K562 (cell line): ENCODE results near the gene YBEY. TPM values are rescaled to one million over a fixed set of nuclear protein-coding genes. Genes with fewer than 3 reads are reported as not detected.
A peak's percentile ranks its signal among the peaks of the same experiment; 100 is the strongest.

Experiments
- ATAC-seq: fragments of 200-7000 bp; cut with Tn5 transposase; 3 replicates; pipeline ENCODE4 v1.9.1; 2020; ENCODE audit warnings: moderate library complexity
- BruUV-seq: library from RNA; stranded (reverse); fragments of 400-500 nt; replicated peaks from 2 replicates; lab custom pipeline; 2021; lab: Mats Ljungman, UMichigan
- CTCF ChIA-PET: fragments of 300-600 bp; formaldehyde crosslinking; extraction: SDS; loops from one replicate; lab custom pipeline; 2021; ENCODE audit warnings: low intra/inter-chr PET ratio; lab: Yijun Ruan, JAX
- POLR2A ChIA-PET: fragments of 300-600, 350-650 bp; sonication (Branson Sonifier 250); formaldehyde crosslinking; extraction: SDS; loops from one replicate; lab custom pipeline; 2021; ENCODE audit warnings: antibody characterized with exemption, inconsistent platforms; lab: Yijun Ruan, JAX
- DNase-seq, 4 experiments: peaks; one replicate each; pipeline versions ENCODE4 v3.0.0 to v3.0.0-alpha.2; 2011 to 2018; ENCODE audit warnings: low spot score in 3 of 4, mixed read lengths in 3 of 4; ENCODE audit errors: extremely low read depth in 1 of 4
- FAIRE-seq: peaks from 2 replicates; lab custom pipeline; 2011; peaks lifted over from hg19 to GRCh38; lab: Jason Lieb, UNC
- H2AFZ ChIP-seq: 2 replicates; pipeline ENCODE4 v1.6.0; 2011; ENCODE audit warnings: low read depth, low read length, control low read depth, inconsistent platforms
- H3K27ac ChIP-seq: fragments of 200-600 bp; 3 replicates; pipeline ENCODE4 v1.8.0; 2011; ENCODE audit warnings: low read depth, mild to moderate bottlenecking, control low read depth, inconsistent platforms, low read length, moderate library complexity, mixed read lengths; ENCODE audit errors: extremely low read depth
- H3K27me3 ChIP-seq, 2 experiments: fragments of 300-600 bp in 1 of 2; 2 replicates in 1 of 2; 3 replicates in 1 of 2; pipeline versions ENCODE4 v1.6.0 to v1.8.0; 2011; ENCODE audit warnings: inconsistent platforms in 2 of 2, low read length in 2 of 2, mild to moderate bottlenecking in 1 of 2, mixed read lengths in 1 of 2, moderate library complexity in 1 of 2; ENCODE audit not compliant: control insufficient read depth in 2 of 2, insufficient read depth in 2 of 2
- H3K36me3 ChIP-seq: fragments of 300-600 bp; 3 replicates; pipeline ENCODE4 v1.8.0; 2011; ENCODE audit warnings: mild to moderate bottlenecking, low read length, inconsistent platforms; ENCODE audit not compliant: control insufficient read depth, insufficient read depth
- H3K4me1 ChIP-seq, 2 experiments: fragments of 200-600 bp in 1 of 2; replicated peaks in 1 of 2; 2 replicates in 1 of 2; 3 replicates in 1 of 2; pipeline versions ENCODE4 v1.5.1 to v1.8.0; 2011; ENCODE audit warnings: inconsistent platforms in 2 of 2, low read length in 2 of 2, mild to moderate bottlenecking in 1 of 2, mixed read lengths in 1 of 2, moderate library complexity in 1 of 2; ENCODE audit not compliant: control insufficient read depth in 2 of 2, insufficient read depth in 2 of 2
- H3K4me2 ChIP-seq: 2 replicates; pipeline ENCODE4 v1.6.1; 2011; ENCODE audit warnings: low read length, control low read depth, inconsistent platforms, mixed read lengths; ENCODE audit not compliant: insufficient read depth
- H3K4me3 ChIP-seq: fragments of 200-600 bp; sonication (generic), shearing (Covaris generic); 2 replicates; pipeline ENCODE4 v1.5.1; 2016; ENCODE audit warnings: control low read depth, inconsistent platforms
- H3K79me2 ChIP-seq: fragments of 200-600 bp; 3 replicates; pipeline ENCODE4 v1.8.0; 2011; ENCODE audit warnings: low read length, inconsistent platforms; ENCODE audit not compliant: control insufficient read depth, insufficient read depth
- H3K9ac ChIP-seq, 2 experiments: 2 replicates each; pipeline versions ENCODE4 v1.6.0 to v1.6.1; 2011; ENCODE audit warnings: low read depth in 2 of 2, low read length in 2 of 2, control low read depth in 1 of 2, inconsistent platforms in 1 of 2, mild to moderate bottlenecking in 1 of 2, mixed read lengths in 1 of 2; ENCODE audit not compliant: insufficient read depth in 1 of 2
- H3K9me1 ChIP-seq: one replicate; pipeline ENCODE4 v1.6.0; 2011; ENCODE audit warnings: inconsistent platforms, mild to moderate bottlenecking, low read length, moderate library complexity; ENCODE audit not compliant: control insufficient read depth, insufficient read depth
- H3K9me3 ChIP-seq: replicated peaks from 2 replicates; pipeline ENCODE4 v1.5.1; 2011; ENCODE audit warnings: low read depth, low read length, inconsistent platforms; ENCODE audit not compliant: control insufficient read depth, insufficient read depth
- H4K20me1 ChIP-seq: replicated peaks from 2 replicates; pipeline ENCODE4 v1.6.1; 2011; ENCODE audit warnings: low read length, inconsistent platforms, mixed read lengths; ENCODE audit not compliant: control insufficient read depth, insufficient read depth
- CCNT2 ChIP-seq: IDR thresholded peaks from 2 replicates; pipeline ENCODE4 v1.6.1; 2011; ENCODE audit warnings: borderline replicate concordance, low read depth, mild to moderate bottlenecking, moderate library complexity, mixed read lengths, low read length; ENCODE audit not compliant: insufficient read length; ENCODE audit errors: extremely low read depth
- CTBP1 ChIP-seq: fragments of 450-650 bp; IDR thresholded peaks from 2 replicates; pipeline ENCODE4 v1.6.1; 2016; ENCODE audit warnings: borderline replicate concordance
- ELF1 ChIP-seq: fragments of 200-800 bp; sonication (Bioruptor generic); IDR thresholded peaks from 2 replicates; pipeline ENCODE4 v1.6.1; 2016; ENCODE audit warnings: missing genetic modification characterization, missing compliant biosample characterization
- NELFE ChIP-seq: IDR thresholded peaks from 2 replicates; pipeline ENCODE4 v1.6.1; 2011; ENCODE audit warnings: mild to moderate bottlenecking; ENCODE audit not compliant: insufficient read depth, insufficient read length
- NFE2 ChIP-seq: IDR thresholded peaks from 2 replicates; pipeline ENCODE4 v1.6.1; 2014; ENCODE audit warnings: antibody characterized with exemption, low read depth
- POLR2A ChIP-seq: fragments of 450-650 bp; conservative IDR thresholded peaks from 2 replicates; pipeline ENCODE4 v1.6.1; 2016
- PYGO2 ChIP-seq: fragments of 450-650 bp; IDR thresholded peaks from 2 replicates; pipeline ENCODE4 v1.6.1; 2016; ENCODE audit warnings: mild to moderate bottlenecking, missing genetic modification characterization, moderate library complexity, missing compliant biosample characterization
- SP2 ChIP-seq: IDR thresholded peaks from 2 replicates; pipeline ENCODE4 v1.6.1; 2011; ENCODE audit warnings: mild to moderate bottlenecking, low read depth, low read length, moderate library complexity; ENCODE audit not compliant: poor library complexity, severe bottlenecking; ENCODE audit errors: extremely low read depth
- TBL1XR1 ChIP-seq, 2 experiments: IDR thresholded peaks; 2 replicates each; pipeline ENCODE4 v1.6.1; 2012; ENCODE audit warnings: improper control_type of control experiment in 2 of 2, low read length in 2 of 2, mild to moderate bottlenecking in 1 of 2
- ZNF583 ChIP-seq: fragments of 250-450 bp; sonication (Bioruptor Pico); IDR thresholded peaks from 2 replicates; pipeline ENCODE4 v1.4.0; 2020
- ZNF644 ChIP-seq: fragments of 200-800 bp; sonication (Bioruptor generic); IDR thresholded peaks from 2 replicates; pipeline ENCODE4 v1.6.1; 2016; ENCODE audit warnings: low read depth, missing genetic modification characterization, missing compliant biosample characterization
- ZNF707 ChIP-seq: fragments of 250-450 bp; sonication (Bioruptor Pico); conservative IDR thresholded peaks from 2 replicates; pipeline ENCODE4 v1.8.0; 2022; ENCODE audit warnings: inconsistent platforms, mild to moderate bottlenecking, moderate library complexity
- WGBS: fragments of 100-300 bp; shearing (Covaris generic); methylation state at CpG from one replicate; pipeline ENCODE4 v1.1.6; 2016; ENCODE audit warnings: low coverage, mixed read lengths; ENCODE audit not compliant: insufficient coverage; ENCODE audit errors: missing lambda C conversion rate; 5-methylcytosine and 5-hydroxymethylcytosine counted together
- in situ Hi-C: fragments of 300-500 bp; cut with MboI; formaldehyde crosslinking; loops from 4 replicates; pipeline ENCODE4 v1.15.0; 2018; ENCODE audit warnings: inconsistent platforms, mixed read lengths
- intact Hi-C: fragments of 100-400 bp; cut with micrococcal nuclease; formaldehyde crosslinking; loops from 2 replicates; pipeline ENCODE4 v1.14.2; 2022
- polyA plus RNA-seq, 8 experiments: library from polyadenylated mRNA; depleted of rRNA in 4 of 8; stranded (reverse) in 5 of 8; unstranded in 3 of 8; fragments of >200 nt; fragmentation: Nextera tagmentation in 2 of 8; fragmentation: Illumina TruSeq in 1 of 8; extraction: Ambion mirVana in 2 of 8; extraction: Trizol in 1 of 8; gene quantifications; 2 replicates each; pipeline versions ENCODE4 v1.2.1 to v1.2.3, GENCODE V29; 2011 to 2014; ENCODE audit warnings: inconsistent platforms in 1 of 8, missing spikeins in 1 of 8
- total RNA-seq, 7 experiments: library from RNA; depleted of rRNA in 6 of 7; stranded (reverse); fragments of >200 nt in 6 of 7; fragmentation: Illumina TruSeq in 2 of 7; extraction: Trizol in 2 of 7; gene quantifications; 2 replicates each; pipeline versions ENCODE4 v1.2.1 to v1.2.3, GENCODE V29; 2011 to 2021; ENCODE audit warnings: low replicate concordance in 1 of 7
- TF ChIP-seq, protein P1 (sequence below): sonication (generic); formaldehyde crosslinking; IDR thresholded peaks from 2 replicates; pipeline ENCODE4 v1.8.0; 2023; ENCODE audit warnings: mild to moderate bottlenecking, missing genetic modification reagents
- TF ChIP-seq, protein P2 (sequence below): fragments of 250-450 bp; sonication (Bioruptor Pico); IDR thresholded peaks from 2 replicates; pipeline ENCODE4 v1.4.0; 2020; ENCODE audit warnings: mild to moderate bottlenecking
- TF ChIP-seq, protein P3 (sequence below), 2 experiments: fragments of 450-650 bp; IDR thresholded peaks; 2 replicates each; pipeline ENCODE4 v1.6.1; 2016

Gene YBEY
- total and polyA plus RNA-seq, 9 of the 15 experiments (the other 6 are each of a cell fraction or from before 2014, with no cell fraction given): 6.4 to 28.0 (median 12.4) TPM

DNA sequence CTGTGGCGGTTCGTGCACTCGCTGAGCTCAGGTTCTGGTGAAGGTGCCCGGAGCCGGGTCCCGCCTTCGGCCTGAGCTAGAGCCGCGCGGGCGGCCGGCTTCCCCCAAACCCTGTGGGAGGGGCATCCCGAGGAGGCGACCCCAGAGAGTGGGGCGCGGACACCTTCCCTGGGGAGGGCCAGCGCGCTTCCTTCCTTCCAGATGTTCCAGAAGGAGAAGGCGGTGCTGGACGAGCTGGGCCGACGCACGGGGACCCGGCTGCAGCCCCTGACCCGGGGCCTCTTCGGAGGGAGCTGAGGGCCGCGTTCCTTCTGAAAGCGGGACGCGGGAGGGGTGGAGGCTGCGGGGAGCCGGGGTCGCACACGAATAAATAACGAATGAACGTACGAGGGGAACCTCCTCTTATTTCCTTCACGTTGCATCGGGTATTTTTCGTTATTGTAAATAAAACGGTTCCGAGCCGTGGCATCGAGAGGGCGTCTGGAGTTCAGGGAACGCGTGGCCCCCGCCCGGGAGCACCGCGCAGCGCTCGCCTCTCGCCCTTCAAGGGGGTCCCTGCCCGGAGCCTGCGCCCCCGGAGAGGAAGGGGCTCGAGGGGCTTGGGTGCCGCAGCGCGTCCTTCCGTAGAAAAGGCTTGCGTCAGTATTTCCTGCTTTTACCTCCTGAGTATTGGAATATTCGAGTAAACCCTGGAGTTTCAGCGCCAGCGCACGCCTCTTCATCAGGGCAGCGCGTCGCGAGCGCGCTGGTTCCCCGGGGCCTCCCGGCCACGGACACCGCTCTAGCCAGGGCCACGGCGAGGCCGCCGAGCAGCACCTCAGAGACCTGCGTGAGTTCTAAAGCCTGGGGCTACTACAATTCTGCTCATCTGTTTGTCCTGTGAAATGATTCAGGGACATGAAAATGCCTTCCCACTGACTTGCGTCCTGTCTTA, 11.5 kb downstream of the YBEY start:
- in situ Hi-C loops (no loop called here), intact Hi-C loops (no loop called here)
- DNase-seq (no peak), ATAC-seq (no peak), FAIRE-seq (no peak)
- no peaks in the 10 kb centered on the region for H3K79me2 ChIP-seq
- ChIA-PET CTCF (no interaction called here), POLR2A (interaction anchor here (0.6 to 2.0 kb wide), 5 partner anchors 9 to 306 kb away, joined by 3 to 6 read pairs (median 4); no protein-coding TSS in a partner anchor)
- no peaks in the 10 kb centered on the region for H4K20me1 ChIP-seq
- no peaks in the 10 kb centered on the region for H3K9me3 ChIP-seq
- H3K4me3 ChIP-seq: no peak overlapping the region
- H3K27ac ChIP-seq: 0 out of 3 replicates have a peak overlapping the region, but pooled peaks have one; percentile 2
- H2AFZ ChIP-seq: no peak overlapping the region
- H3K9me1 ChIP-seq: no peaks in the 10 kb centered on the region
- H3K4me2 ChIP-seq: no peak overlapping the region
- 94% methylated on average over 67 of the region's 84 CpGs for WGBS
- H3K27me3 ChIP-seq: no peaks in the 10 kb centered on the region
- peaks cover 11 to 38% of the 10 kb centered on the region in 2 experiments for H3K4me1 ChIP-seq
- no peak overlapping the region for H3K9ac ChIP-seq
- peaks cover 36% of the 10 kb centered on the region; the same call in 2 of the 3 replicates for H3K36me3 ChIP-seq
- BruUV-seq: no TSS peak
- TF ChIP-seq NFE2: no peak
- no peak for TF ChIP-seq POLR2A
- TF ChIP-seq SP2: no peak
- no peak for TF ChIP-seq TBL1XR1 (IDR thresholded peaks at IDR 0.05; ENCODE audit: low read length in 2 of 2)
- no peak for TF ChIP-seq PYGO2 (tag)
- 0 out of 2 replicates have a peak, but pooled peaks have one; percentile 53 for TF ChIP-seq ZNF707 (CRISPR knock-in tag)
- TF ChIP-seq, protein P1, sequence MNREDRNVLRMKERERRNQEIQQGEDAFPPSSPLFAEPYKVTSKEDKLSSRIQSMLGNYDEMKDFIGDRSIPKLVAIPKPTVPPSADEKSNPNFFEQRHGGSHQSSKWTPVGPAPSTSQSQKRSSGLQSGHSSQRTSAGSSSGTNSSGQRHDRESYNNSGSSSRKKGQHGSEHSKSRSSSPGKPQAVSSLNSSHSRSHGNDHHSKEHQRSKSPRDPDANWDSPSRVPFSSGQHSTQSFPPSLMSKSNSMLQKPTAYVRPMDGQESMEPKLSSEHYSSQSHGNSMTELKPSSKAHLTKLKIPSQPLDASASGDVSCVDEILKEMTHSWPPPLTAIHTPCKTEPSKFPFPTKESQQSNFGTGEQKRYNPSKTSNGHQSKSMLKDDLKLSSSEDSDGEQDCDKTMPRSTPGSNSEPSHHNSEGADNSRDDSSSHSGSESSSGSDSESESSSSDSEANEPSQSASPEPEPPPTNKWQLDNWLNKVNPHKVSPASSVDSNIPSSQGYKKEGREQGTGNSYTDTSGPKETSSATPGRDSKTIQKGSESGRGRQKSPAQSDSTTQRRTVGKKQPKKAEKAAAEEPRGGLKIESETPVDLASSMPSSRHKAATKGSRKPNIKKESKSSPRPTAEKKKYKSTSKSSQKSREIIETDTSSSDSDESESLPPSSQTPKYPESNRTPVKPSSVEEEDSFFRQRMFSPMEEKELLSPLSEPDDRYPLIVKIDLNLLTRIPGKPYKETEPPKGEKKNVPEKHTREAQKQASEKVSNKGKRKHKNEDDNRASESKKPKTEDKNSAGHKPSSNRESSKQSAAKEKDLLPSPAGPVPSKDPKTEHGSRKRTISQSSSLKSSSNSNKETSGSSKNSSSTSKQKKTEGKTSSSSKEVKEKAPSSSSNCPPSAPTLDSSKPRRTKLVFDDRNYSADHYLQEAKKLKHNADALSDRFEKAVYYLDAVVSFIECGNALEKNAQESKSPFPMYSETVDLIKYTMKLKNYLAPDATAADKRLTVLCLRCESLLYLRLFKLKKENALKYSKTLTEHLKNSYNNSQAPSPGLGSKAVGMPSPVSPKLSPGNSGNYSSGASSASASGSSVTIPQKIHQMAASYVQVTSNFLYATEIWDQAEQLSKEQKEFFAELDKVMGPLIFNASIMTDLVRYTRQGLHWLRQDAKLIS (CRISPR knock-in tag): no peak
- TF ChIP-seq CCNT2: peak; percentile 40
- TF ChIP-seq, protein P2, sequence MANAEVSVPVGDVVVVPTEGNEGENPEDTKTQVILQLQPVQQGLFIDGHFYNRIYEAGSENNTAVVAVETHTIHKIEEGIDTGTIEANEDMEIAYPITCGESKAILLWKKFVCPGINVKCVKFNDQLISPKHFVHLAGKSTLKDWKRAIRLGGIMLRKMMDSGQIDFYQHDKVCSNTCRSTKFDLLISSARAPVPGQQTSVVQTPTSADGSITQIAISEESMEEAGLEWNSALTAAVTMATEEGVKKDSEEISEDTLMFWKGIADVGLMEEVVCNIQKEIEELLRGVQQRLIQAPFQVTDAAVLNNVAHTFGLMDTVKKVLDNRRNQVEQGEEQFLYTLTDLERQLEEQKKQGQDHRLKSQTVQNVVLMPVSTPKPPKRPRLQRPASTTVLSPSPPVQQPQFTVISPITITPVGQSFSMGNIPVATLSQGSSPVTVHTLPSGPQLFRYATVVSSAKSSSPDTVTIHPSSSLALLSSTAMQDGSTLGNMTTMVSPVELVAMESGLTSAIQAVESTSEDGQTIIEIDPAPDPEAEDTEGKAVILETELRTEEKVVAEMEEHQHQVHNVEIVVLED: no peak
- TF ChIP-seq ZNF583 (CRISPR knock-in tag): no peak
- no peak for TF ChIP-seq ELF1 (tag)
- no peak for TF ChIP-seq NELFE
- TF ChIP-seq, protein P3, sequence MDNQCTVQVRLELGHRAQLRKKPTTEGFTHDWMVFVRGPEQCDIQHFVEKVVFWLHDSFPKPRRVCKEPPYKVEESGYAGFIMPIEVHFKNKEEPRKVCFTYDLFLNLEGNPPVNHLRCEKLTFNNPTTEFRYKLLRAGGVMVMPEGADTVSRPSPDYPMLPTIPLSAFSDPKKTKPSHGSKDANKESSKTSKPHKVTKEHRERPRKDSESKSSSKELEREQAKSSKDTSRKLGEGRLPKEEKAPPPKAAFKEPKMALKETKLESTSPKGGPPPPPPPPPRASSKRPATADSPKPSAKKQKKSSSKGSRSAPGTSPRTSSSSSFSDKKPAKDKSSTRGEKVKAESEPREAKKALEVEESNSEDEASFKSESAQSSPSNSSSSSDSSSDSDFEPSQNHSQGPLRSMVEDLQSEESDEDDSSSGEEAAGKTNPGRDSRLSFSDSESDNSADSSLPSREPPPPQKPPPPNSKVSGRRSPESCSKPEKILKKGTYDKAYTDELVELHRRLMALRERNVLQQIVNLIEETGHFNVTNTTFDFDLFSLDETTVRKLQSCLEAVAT (IDR thresholded peaks at IDR 0.05): no peak
- no peak for TF ChIP-seq ZNF644
- no peak for TF ChIP-seq CTBP1
